Progenitor cell of endocrine pancreas (in vitro differentiated cells): ENCODE results near the gene C13orf46. TPM values are rescaled to one million over a fixed set of nuclear protein-coding genes. Genes with fewer than 3 reads are reported as not detected.

ENCODE experiments used
- DNase-seq: peaks from one replicate; pipeline ENCODE4 v3.0.0; 2021; ENCODE audit warnings: low spot score; ENCODE audit not compliant: unreplicated experiment
- H3K27ac Mint-ChIP-seq: 2 replicates; pipeline ENCODE4 v1.8.0; 2021; ENCODE audit warnings: mild to moderate bottlenecking, moderate library complexity, mixed read lengths
- H3K27me3 Mint-ChIP-seq: 2 replicates; pipeline ENCODE4 v1.8.0; 2021; ENCODE audit warnings: mixed read lengths
- H3K36me3 Mint-ChIP-seq: 2 replicates; pipeline ENCODE4 v1.8.0; 2022; ENCODE audit warnings: mixed read lengths; ENCODE audit not compliant: insufficient read depth
- H3K4me1 Mint-ChIP-seq: 2 replicates; pipeline ENCODE4 v1.8.0; 2021; ENCODE audit warnings: low read depth, mixed read lengths
- H3K4me3 Mint-ChIP-seq: 2 replicates; pipeline ENCODE4 v1.8.0; 2021; ENCODE audit warnings: low read depth, mild to moderate bottlenecking, moderate library complexity, mixed read lengths
- H3K9me3 Mint-ChIP-seq: 2 replicates; pipeline ENCODE4 v1.8.0; 2021; ENCODE audit warnings: low read depth, mixed read lengths
- total RNA-seq: library from RNA; stranded (reverse); gene quantifications from 2 replicates; pipeline ENCODE4 v1.2.1, GENCODE V29; 2021
- TF ChIP-seq, protein P1 (sequence below): fragments of 200-600 bp; sonication (generic); IDR thresholded peaks from one replicate; pipeline ENCODE4 v1.5.0; 2021; ENCODE audit warnings: antibody characterized with exemption, mild to moderate bottlenecking; ENCODE audit not compliant: unreplicated experiment

Gene C13orf46
- total RNA-seq, 1 donor from 2014 or later: 0.17 TPM

DNA sequence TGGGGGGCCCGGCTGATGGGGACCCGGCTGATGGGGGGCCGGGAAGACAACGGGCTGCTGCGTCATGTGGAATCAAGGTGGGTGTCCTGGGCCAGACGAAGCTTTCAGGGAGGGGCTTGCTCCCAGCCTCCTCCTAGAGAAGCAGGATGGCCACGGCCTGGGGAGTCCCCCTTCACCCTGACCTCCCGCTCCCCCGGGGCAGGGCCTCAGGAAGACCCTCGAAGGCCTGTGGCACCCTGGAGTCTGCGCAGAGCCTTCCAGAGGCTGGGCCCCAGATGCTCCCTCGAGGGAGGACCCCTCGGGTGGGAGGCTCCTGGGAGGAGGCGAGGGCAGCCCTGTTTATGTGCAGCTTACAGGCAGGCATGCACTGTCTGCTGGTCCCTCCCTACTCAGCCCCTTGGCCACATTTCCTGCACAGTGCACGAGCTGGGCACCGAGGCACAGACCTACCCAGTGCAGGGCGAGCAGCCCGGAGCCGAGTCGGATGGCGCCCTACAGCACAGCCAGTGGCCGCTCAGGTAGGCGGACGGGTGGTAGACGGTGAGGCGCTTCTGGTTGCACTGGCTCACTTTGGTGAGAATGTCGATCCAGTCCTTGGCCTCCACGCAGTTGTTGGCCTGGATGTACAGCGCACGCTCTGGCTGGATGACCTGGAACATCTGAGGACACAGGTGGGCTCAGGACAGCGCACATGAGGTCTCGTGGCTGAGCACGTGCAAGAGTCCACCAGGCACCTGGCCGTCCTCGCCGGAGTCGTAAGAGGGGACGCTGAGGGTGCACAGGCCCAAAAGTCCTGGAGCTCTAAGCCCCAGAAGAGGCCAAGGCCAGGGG lies 22.4 kb upstream of the C13orf46 start:
- DNase-seq: no peak
- peaks cover 3% of the 10 kb centered on the region for H3K36me3 Mint-ChIP-seq
- no peaks in the 10 kb centered on the region for H3K4me1 Mint-ChIP-seq
- no peaks in the 10 kb centered on the region for H3K27me3 Mint-ChIP-seq
- no peak overlapping the region for H3K27ac Mint-ChIP-seq
- TF ChIP-seq, protein P1, sequence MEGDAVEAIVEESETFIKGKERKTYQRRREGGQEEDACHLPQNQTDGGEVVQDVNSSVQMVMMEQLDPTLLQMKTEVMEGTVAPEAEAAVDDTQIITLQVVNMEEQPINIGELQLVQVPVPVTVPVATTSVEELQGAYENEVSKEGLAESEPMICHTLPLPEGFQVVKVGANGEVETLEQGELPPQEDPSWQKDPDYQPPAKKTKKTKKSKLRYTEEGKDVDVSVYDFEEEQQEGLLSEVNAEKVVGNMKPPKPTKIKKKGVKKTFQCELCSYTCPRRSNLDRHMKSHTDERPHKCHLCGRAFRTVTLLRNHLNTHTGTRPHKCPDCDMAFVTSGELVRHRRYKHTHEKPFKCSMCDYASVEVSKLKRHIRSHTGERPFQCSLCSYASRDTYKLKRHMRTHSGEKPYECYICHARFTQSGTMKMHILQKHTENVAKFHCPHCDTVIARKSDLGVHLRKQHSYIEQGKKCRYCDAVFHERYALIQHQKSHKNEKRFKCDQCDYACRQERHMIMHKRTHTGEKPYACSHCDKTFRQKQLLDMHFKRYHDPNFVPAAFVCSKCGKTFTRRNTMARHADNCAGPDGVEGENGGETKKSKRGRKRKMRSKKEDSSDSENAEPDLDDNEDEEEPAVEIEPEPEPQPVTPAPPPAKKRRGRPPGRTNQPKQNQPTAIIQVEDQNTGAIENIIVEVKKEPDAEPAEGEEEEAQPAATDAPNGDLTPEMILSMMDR: no peak
- H3K9me3 Mint-ChIP-seq: no peaks in the 10 kb centered on the region
- no peak overlapping the region for H3K4me3 Mint-ChIP-seq

DNA sequence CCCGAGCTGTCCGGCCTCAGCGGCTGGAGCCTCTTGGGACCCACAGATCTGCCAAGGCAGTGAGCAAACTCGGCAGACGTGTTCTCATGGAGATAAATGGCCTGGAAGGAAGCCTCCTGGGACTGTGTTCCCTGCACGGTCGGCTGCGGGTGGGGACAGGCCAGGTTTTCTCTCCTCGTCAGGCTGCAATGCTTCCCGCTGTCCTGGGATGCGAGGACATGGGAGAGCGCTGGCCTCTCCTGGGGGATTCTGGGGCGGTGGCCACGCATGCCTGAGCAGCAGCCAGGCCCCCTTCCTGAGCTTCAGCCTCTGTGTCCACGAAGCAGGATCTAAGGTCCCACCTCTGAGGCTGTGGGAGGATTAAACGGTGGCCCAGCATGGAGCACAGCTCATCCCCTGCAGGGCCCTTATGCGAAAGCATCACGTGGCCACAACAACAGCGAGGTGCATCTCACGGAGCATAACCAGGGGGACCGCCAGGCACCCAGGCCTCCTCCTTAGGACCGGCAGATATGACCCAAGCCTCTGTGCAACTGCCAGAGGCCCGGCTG lies 21.2 kb upstream of the C13orf46 start:
- no peak for DNase-seq
- Mint-ChIP-seq H3K27ac (no peak overlapping the region), H3K4me3 (no peak overlapping the region), H3K4me1 (no peaks in the 10 kb centered on the region), H3K36me3 (peaks cover 3% of the 10 kb centered on the region), H3K27me3 (no peaks in the 10 kb centered on the region), H3K9me3 (no peaks in the 10 kb centered on the region)
- TF ChIP-seq, protein P1: no peak

DNA sequence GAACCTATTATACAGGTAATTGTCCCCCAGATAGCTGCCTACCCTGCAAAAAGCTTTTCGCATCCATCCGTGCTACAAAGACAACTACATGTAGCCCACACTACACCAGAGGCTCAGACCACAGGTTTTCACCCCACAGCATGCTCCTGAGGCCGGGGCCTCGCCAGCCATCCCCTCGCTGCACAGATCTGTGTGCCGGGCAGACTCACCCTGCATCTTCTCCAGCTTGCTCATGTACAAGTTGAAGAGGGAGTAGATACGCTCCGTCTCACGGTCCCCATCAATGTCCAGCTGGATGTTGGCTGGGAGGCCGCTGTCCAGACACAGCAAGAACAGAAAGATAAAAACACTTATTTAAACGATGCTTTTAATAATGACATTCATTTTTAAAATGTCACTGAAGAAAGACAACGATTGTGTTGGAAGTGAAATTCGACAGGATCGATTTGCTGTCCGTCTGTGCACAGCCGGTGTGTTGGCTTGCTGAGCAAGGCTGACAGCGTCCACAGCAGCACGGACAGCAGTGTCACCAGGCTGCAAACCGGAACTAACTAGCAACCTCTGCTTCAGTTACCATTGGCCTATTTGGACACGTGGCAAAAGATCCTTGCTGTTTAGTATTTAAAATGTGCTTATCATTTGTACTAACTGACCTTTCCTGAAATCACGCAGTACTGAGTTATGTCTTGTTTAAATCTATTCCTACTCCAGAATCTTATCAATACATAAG lies 18.6 kb upstream of the C13orf46 start:
- TF ChIP-seq, protein P1: no peak
- H3K36me3 Mint-ChIP-seq: peaks cover 5% of the 10 kb centered on the region
- no peak for DNase-seq
- no peak overlapping the region for H3K27ac Mint-ChIP-seq
- H3K4me3 Mint-ChIP-seq: no peak overlapping the region
- no peaks in the 10 kb centered on the region for H3K4me1 Mint-ChIP-seq
- no peaks in the 10 kb centered on the region for H3K27me3 Mint-ChIP-seq
- peaks cover 3% of the 10 kb centered on the region for H3K9me3 Mint-ChIP-seq

DNA sequence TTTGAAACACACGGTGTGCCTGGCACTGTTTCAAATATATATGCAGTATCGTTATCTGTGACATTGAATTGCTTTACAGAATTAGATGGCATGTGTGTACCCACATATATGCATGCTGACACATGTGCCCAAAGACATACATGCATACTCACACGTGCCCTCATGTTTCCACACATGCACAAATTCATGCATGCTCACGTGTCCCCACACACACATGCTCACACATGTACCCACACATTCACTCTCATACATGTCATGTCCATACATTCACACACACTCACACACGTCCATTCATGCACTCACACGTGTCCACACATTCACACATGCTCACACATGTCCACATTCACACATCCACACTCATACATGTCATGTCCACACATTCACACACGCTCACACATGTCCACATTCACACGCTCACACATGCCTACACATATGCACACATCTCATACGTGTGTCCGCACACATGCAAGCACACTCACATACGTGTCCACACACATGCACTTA lies 17.9 kb upstream of the C13orf46 start:
- peaks cover 5% of the 10 kb centered on the region for H3K36me3 Mint-ChIP-seq
- H3K9me3 Mint-ChIP-seq: peaks cover 3% of the 10 kb centered on the region
- H3K27ac Mint-ChIP-seq: no peak overlapping the region
- DNase-seq: no peak
- H3K4me1 Mint-ChIP-seq: no peaks in the 10 kb centered on the region
- TF ChIP-seq, protein P1: no peak
- H3K27me3 Mint-ChIP-seq: no peaks in the 10 kb centered on the region
- no peak overlapping the region for H3K4me3 Mint-ChIP-seq

DNA sequence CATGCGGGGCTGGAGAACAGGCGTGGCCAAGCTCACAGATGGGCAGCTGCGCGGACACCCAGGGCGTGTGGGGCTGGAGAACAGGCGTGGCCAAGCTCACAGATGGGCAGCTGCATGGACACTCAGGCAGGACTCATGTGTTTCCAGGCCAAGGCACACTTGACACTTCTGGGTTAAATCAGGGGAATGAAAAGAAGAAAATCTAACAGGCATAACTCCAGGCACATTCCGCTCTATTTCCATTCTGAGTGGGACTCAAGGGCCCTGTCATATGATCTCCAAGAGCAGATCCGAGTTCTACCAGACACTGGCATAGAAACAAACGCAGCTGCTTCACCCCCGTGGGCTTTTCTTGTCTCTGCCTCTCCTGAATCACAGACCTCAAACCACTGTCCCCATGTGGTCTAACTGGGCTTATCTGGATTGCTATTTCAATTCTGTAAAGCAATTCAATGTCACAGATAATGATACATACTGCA lies 17.4 kb upstream of the C13orf46 start:
- Mint-ChIP-seq H3K27me3 (no peaks in the 10 kb centered on the region), H3K27ac (no peak overlapping the region), H3K9me3 (peaks cover 3% of the 10 kb centered on the region), H3K36me3 (peaks cover 5% of the 10 kb centered on the region), H3K4me3 (no peak overlapping the region), H3K4me1 (no peaks in the 10 kb centered on the region)
- DNase-seq: no peak
- TF ChIP-seq, protein P1: no peak
